ENCODE results near the gene UBAP1. TPM values are rescaled to one million over a fixed set of nuclear protein-coding genes. Genes with fewer than 3 reads are reported as not detected.
A peak's percentile ranks its signal among the peaks of the same experiment; 100 is the strongest.
"Not testable (repeated sequence)": the region's sequence is repeated elsewhere in the genome, so short reads cannot be mapped to it uniquely, and the experiment has no call there.

The UBAP1 gene
- total RNA-seq, 1 donor from 2014 or later: 22.3 TPM

GRCh38 chr9:34179213-34180136 lies 632 bp downstream of the UBAP1 start:
- no peak for DNase-seq (ENCODE audit: low read depth in 2 of 2)

DNA sequence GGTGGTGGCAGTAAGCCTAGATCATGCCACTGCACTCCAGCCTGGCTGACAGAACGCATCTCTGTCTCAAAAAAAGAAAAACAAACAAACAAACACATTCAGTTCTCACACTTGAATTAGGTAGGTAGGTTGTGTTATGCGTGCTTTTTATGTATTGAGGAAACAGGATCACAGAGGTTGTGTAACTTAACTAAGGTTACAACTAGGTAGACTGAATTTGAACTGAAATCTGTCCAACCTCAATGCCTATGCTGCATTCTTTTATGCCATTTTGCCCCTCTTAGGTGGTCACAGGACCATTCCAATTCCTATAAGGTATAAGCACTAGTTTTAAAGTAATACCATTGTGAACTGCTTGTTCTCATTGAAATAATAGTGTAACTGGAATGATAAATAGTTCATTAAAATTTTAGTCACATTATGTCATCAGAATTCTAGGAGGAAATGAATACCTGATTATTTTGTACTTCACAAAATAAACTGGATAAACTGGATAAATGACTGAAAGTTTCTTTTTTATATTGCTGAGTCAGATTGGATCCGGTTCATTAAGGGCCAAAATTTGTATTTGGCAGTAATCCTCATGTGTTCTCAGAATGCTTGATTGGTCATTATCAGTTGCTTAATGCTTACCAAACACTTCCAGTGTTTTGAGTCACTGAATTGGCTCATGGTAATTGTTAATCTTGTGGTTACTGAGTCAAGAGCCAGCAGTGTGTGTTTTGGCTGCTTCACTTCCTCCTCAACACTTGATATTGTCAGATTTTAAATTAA lies 7.1 kb downstream of the UBAP1 start:
- peak; percentile 22 to 89 for DNase-seq (ENCODE audit: low read depth in 2 of 2)

DNA sequence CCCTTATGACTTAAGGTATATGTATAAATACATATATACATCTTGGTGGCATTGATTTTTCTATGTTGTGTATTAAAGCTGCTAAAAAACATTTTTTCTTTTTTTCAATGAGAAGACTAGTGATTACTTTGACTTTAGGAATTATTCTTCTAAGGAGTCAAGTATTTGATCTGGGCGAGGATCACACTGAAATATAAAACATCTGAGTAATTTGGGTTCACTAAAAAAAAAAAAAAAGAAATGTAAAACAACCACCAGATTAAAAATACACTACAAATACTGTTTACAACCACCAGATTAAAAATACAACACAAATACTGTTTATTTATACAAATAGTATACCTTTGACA lies 9.0 kb downstream of the UBAP1 start:
- DNase-seq (ENCODE audit: low read depth in 2 of 2): no peak

GRCh38 chr9:34190996-34191892 lies 12.4 kb downstream of the UBAP1 start:
- DNase-seq (ENCODE audit: low read depth in 2 of 2): peak; percentile 28 to 37

DNA sequence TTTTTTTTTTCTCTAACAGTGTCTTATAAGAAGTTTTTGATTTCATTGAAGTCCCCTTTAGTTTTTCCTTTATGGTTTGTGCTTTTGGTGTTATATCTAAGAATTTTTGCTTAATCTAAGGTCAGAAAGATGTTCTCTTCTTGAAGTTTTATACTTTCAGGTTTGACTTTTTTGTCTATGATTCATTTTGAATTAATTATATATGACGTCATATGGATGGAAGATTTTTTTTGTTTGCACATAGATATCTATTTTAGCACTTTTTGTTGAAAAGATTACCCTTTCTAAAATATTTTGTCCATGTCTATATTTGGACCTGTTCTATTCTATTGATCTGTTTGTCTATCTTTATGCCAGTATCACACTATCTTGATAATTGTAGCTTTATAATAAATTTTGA lies 16.3 kb downstream of the UBAP1 start:
- DNase-seq (ENCODE audit: low read depth in 2 of 2): no peak

GRCh38 chr9:34197286-34197685 lies 18.4 kb downstream of the UBAP1 start:
- not testable (repeated sequence) for DNase-seq (ENCODE audit: low read depth in 2 of 2)

GRCh38 chr9:34197756-34198711 lies 19.2 kb downstream of the UBAP1 start:
- DNase-seq (ENCODE audit: low read depth in 2 of 2): no peak

DNA sequence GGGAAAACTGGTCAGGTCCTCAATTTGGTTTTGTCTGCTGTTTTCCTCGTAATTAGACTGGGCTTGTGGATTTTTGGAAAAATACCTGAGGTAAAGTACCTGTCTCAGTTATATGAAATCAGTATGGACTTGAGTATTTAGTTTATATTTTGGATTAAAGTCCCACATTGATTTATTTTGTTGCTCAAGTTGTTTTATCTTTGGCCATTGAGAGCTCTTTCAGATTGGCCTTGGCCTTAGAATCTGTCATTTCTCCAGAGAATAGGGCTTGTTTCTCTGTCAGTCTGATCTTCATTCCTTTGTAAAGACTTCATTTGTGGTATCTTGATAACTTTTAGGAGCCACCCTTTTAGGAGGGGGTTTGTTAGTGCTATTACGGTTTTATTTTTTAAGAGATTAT lies 21.2 kb downstream of the UBAP1 start:
- no peak for DNase-seq (ENCODE audit: low read depth in 2 of 2)

DNA sequence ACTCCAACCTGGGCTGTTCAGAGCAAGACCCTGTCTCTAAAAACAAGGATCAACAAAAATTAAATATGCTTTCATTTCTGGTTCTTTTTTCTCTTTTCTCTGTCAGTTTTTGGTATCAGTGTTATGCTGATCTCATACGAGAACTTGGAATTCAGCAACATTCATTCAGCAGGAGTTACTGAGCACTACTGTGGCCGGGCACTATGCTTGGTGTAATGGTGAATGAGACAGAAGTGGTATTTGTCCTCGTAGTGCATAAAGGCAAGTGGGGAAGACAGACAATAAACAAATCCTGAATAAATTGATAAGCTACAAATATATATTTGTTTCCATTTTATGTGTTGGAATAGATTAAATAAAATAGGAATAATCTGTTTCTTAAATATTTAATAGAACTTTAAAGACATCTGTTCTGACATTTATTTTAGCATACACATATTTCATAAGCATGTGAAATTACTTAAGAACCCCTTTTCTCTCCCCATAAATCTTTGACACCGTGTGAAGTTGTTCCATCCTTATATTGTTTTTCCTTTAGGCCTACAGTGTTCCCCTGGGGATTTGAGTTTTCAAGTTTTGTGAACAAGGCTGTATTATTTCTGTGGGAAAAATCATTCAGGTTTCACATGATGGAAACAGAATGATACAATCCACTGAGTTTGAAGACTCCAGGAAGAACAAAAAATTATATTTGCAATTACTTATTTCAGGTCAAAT lies 24.6 kb downstream of the UBAP1 start:
- DNase-seq (ENCODE audit: low read depth in 2 of 2): no peak

- DNase-seq (ENCODE audit: low read depth in 2 of 2): no peak
These were observed 25.3 kb downstream of the UBAP1 start for GRCh38 chr9:34203992-34204635.

GRCh38 chr9:34205102-34205501 lies 26.3 kb downstream of the UBAP1 start:
- DNase-seq (ENCODE audit: low read depth in 2 of 2): no peak

GRCh38 chr9:34206561-34206960 lies 27.7 kb downstream of the UBAP1 start:
- DNase-seq (ENCODE audit: low read depth in 2 of 2): no peak

DNA sequence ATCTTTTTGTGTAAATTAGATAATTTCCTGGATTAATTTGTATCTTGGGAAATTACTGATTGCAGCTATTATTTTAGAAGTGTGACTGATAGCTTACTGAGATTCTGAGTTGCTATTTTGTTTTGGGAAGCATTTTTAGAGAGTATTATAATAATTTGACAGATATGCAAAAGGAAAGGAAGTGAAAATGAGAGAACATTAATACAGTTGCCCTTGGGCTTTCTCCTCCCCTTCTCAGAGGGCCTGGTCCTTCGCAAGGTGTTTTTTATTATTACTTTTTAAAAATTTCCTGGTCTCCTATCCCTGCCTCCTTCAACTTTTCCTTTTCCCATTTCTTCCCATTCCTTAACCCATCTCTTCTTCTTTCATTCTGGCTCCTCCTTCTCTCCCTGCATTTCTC lies 32.6 kb downstream of the UBAP1 start:
- no peak for DNase-seq (ENCODE audit: low read depth in 2 of 2)

GRCh38 chr9:34214354-34215000 lies 35.6 kb downstream of the UBAP1 start:
- not testable (repeated sequence) for DNase-seq (ENCODE audit: low read depth in 2 of 2)

- no peak for DNase-seq (ENCODE audit: low read depth in 2 of 2)
These were observed 37.5 kb downstream of the UBAP1 start for GRCh38 chr9:34216325-34216724.

- not testable (repeated sequence) for DNase-seq (ENCODE audit: low read depth in 2 of 2)
These were observed 38.2 kb downstream of the UBAP1 start for GRCh38 chr9:34217015-34217414.

DNA sequence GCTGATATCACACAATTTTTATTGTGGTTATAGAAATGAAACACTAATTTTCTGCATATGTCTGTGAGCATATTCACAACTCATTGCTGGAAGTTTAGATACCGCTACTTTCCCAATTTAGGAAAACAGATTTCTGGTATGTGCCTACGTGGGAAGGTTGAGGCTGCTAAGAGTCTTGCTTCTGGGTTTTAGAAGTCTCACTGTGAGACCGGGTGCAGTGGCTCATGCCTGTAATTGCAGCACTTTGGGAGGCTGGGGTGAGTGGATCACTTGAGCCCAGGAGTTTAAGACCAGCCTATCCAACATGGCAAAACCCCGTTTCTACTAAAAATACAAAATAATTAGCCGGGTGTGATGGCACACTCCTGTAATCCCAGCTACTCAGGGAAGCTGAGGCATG lies 39.6 kb downstream of the UBAP1 start:
- DNase-seq (ENCODE audit: low read depth in 2 of 2): no peak

DNA sequence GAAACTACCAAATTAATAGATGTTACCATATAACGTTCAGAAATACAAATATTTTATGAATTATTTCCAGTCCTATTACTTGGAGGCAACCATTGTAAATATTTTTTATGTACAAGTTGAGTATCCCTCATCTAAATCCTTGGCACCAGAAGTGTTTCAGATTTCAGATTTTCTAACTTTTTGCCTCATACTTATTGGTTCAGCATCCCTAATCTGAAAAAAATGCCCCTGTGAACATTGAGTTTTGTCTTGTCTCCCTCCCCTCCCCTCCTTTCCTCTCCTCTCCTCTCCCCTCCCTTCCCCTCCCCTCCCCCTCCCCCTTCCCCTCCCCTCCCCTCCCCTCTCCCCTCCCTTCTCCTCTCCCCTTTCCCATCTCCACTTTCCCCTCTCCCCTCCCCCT lies 40.6 kb downstream of the UBAP1 start:
- no peak for DNase-seq (ENCODE audit: low read depth in 2 of 2)

DNA sequence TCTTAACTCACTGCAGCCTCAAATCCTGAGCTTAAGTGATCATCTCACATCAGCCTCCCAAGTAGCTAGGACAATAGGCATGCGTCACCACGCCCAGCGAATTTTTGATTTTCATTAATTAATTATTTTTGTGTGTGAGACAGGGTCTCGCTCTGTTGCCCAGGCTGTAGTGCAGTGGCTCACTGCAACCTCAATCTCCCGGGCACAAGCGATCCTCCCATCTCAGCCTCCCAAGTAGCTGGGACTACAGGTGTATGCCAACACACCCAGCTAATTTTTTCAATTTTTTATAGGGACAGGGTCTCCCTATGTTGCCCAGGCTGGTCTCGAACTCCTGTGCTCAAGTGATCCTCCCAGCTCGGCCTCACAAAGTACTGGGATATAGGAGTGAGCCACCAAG lies 41.4 kb downstream of the UBAP1 start:
- no peak for DNase-seq (ENCODE audit: low read depth in 2 of 2)
